ENCODE data around the gene SPATA9.

GRCh38 chr5:95647886-95648860 is 34.6 kb downstream of the SPATA9 start:
- TF ChIP-seq CTCF (IDR thresholded peaks at IDR 0.05 in 2 of 3, conservative IDR thresholded peaks at IDR 0.05 in 1 of 3; ENCODE audit: borderline replicate concordance in 1 of 3, insufficient read depth in 1 of 3, low read depth in 2 of 3, low read length in 2 of 3) (no peak), YY1 (IDR thresholded peaks at IDR 0.05; ENCODE audit: extremely low read depth, insufficient replicate concordance, low read depth, low read length) (no peak)

All from HCT116 (cell line).